ENCODE data around the gene MTPN. TPM values are rescaled to one million over a fixed set of nuclear protein-coding genes. Genes with fewer than 3 reads are reported as not detected.

The MTPN gene
- total RNA-seq, 1 donor from 2014 or later: 171 TPM

GRCh38 chr7:135981958-135982646, 4.9 kb upstream of the MTPN start:
- no peak for DNase-seq

DNA sequence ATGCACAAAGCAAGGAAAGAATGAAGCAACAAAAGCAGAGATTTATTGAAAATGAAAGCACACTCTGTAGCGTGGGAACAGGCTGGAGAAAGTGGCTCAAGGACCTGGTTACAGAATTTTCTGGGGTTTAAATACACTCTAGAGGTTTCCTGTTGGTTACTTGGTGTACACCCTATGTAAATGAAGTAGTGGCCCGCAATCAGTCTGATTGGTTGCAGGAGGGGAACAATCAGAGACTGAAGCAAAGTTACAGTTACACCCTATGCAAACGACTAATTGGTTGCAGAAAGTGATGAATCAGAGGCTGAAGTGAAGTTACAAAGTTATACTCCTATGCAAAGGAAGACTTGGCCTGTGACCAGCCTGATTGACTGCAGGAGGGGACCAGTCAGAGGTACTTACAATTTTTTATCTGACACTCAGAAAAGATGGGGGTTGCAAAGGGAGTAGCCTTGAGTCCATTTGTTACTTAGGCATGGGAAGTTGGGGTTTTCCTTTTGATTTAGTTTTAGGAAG, 3.6 kb upstream of the MTPN start:
- DNase-seq: no peak

DNA sequence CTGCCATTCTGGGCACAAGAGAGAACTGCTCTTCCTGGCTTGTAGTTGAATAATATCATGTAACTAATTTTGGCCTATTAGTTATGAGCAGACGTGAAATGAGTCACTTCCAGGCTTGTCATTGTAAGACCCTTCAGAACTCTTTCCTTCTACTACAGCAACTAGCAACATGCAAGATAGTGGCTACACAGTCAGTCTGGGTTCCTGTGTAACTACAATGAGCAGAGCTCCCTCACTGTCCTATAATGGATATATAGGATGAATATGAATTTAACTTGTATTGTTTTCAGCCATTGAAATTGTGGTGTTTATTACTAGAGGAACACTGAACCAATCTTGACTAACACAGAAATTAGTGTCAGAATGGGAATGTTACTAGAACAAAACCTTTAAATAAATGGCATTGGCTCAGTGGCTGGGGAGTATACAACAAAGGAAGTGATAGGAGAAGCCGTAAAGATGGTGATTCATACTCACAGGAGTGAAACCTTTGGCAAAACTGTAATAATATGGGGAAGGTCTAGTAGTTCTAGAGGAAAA, 2.9 kb upstream of the MTPN start:
- DNase-seq: no peak

- DNase-seq: no peak
Observed at GRCh38 chr7:135979471-135980011, 2.4 kb upstream of the MTPN start.

GRCh38 chr7:135978624-135979023, 1.5 kb upstream of the MTPN start:
- no peak for DNase-seq

GRCh38 chr7:135977742-135978066, 545 bp upstream of the MTPN start:
- no peak for DNase-seq

GRCh38 chr7:135976312-135977006, 700 bp downstream of the MTPN start:
- DNase-seq: no peak

DNA sequence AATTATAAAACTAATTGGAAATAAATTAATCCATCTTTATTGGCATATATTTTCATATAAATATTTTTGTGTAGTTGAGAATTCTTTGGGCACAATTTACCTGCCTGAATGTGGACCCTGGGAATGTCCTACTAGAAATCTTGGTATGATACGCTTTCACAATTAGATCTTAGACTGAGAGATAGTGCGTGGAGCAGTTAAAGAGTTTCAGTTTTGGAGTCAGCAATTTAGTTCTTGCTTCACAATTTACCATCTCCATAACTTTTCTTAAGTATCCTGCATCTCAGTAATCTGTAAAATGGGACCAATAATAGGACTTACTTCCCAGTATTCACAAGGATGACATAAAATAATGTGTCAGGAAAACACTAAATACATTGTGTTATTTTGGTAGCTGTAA, 2.0 kb downstream of the MTPN start:
- no peak for DNase-seq

GRCh38 chr7:135974667-135975066, 2.5 kb downstream of the MTPN start:
- no peak for DNase-seq

DNA sequence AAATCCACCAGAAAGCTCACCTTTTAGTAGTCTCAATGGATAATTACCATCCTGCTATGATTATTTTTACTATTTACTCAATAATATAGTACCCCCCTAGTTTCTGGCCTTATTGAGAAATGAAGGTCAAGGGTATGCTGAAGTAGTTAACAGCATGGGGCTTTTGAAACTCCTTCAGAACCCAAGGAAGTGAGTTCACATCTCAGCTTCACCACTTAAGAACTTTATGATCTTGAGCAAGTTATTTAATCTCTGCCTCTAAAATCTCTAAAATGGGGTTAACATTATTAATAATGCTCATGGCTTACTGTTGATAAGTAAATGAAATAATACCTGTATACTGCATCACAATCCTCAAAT, 5.8 kb downstream of the MTPN start:
- no peak for DNase-seq

DNA sequence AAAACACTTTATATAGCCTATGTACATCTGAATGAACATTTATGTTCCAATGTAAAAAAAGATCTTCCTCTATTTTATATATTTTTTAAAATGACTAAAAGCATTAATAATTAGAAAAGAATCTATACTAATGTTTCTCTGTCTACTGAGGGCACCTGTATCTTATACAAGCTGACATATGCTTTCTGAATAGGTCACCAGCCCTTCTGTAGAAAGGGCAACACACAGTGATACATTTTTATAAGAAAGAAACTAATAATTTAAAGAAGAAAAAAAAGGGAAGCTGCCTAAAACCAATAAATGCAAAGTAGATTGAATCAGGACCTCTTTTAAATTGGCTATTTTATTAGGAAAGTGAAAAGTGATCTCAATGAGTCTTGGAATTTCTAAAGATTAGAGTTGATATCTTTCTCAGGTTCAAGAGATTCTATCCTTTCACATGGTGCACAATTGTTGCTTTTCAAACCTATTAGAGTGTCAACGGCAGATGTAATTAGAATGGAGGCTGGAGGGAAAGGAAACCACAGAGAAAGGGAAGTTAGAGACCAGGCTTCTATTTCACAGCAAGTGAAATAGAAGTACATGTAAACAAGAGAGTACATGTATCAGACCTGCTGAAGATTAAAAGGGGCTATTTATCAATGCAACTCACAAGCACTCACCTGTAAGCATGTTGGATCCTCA, 6.3 kb downstream of the MTPN start:
- DNase-seq: no peak

DNA sequence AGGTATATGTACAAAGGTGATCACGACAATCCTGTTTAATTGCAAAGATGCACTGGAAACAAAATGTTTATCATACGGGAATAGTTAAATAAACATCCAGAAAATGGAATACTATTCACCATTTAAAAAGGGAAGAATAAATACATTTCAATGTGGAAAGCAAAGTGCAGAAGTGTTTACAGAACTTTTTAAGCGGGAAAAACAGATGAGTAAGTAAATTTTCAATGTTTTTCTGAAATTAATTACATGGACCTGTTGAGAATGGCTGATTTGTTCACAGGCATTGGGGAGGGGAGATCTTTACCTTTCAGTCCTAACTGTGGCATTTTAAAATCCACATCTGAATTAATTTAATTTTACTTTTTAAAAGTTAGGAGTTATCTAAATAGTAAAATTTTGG, 7.1 kb downstream of the MTPN start:
- DNase-seq: no peak

- DNase-seq: no peak
Observed at GRCh38 chr7:135966341-135967043, 10.7 kb downstream of the MTPN start.

DNA sequence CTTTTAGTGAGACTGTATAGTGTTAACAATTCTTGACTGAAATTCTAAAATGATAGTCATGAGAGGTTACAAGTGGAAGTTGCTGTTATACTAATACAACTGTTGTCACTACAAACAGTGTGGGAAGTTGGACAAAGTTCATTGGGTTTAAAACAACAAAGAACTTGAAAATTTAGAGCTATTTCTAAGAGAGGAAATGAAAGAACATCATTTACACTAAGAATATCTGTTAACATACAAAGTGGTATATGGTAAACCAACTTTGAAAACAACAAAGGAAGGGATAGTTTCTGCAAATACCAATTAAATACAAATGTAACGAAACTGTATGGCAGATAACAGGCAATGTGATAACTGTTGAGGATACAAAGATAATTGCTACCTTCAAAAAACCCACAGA, 11.6 kb downstream of the MTPN start:
- DNase-seq: no peak

GRCh38 chr7:135964791-135965190, 12.4 kb downstream of the MTPN start:
- no peak for DNase-seq

- no peak for DNase-seq
Observed at GRCh38 chr7:135964274-135964673, 12.9 kb downstream of the MTPN start.

- DNase-seq: no peak
Observed at GRCh38 chr7:135962802-135963201, 14.4 kb downstream of the MTPN start.

- DNase-seq: no peak
Observed at GRCh38 chr7:135960709-135961451, 16.3 kb downstream of the MTPN start.

GRCh38 chr7:135959646-135960363, 17.4 kb downstream of the MTPN start:
- DNase-seq: no peak

GRCh38 chr7:135958173-135958572, 19.0 kb downstream of the MTPN start:
- no peak for DNase-seq

GRCh38 chr7:135957627-135958026, 19.5 kb downstream of the MTPN start:
- no peak for DNase-seq
